T-helper 1 cell (primary cell): ENCODE results near the gene PFKP.
"Not testable (repeated sequence)": the region's sequence is repeated elsewhere in the genome, so short reads cannot be mapped to it uniquely, and the experiment has no call there.

Source experiments
- DNase-seq, 5 donors: peaks; one replicate each; pipeline ENCODE4 v3.0.0-alpha.2; 2012 to 2020

PFKP gene

GRCh38 chr10:3099291-3100092 lies 32.1 kb downstream of the PFKP start:
- DNase-seq: no peak

GRCh38 chr10:3100093-3100792 lies 32.9 kb downstream of the PFKP start:
- no peak for DNase-seq

- no peak for DNase-seq
Measured at GRCh38 chr10:3100856-3101640, 33.7 kb downstream of the PFKP start.

- no peak for DNase-seq
Measured at GRCh38 chr10:3102720-3103427, 35.5 kb downstream of the PFKP start.

- no peak for DNase-seq
Measured at GRCh38 chr10:3103646-3104045, 36.3 kb downstream of the PFKP start.

GRCh38 chr10:3104251-3104918 lies 37.0 kb downstream of the PFKP start:
- DNase-seq: no peak

- no peak for DNase-seq
Measured at GRCh38 chr10:3105166-3105565, 37.8 kb downstream of the PFKP start.

GRCh38 chr10:3105905-3106304 lies 38.6 kb downstream of the PFKP start:
- DNase-seq: no peak

- DNase-seq: not testable (repeated sequence)
Measured at GRCh38 chr10:3106328-3106727, 39.0 kb downstream of the PFKP start.

GRCh38 chr10:3106928-3107425 lies 39.6 kb downstream of the PFKP start:
- no peak for DNase-seq

- no peak for DNase-seq
Measured at GRCh38 chr10:3107426-3107961, 40.1 kb downstream of the PFKP start.

- DNase-seq: no peak
Measured at GRCh38 chr10:3108033-3108432, 40.7 kb downstream of the PFKP start.

GRCh38 chr10:3108575-3109105 lies 41.3 kb downstream of the PFKP start:
- DNase-seq: no peak

- no peak for DNase-seq
Measured at GRCh38 chr10:3109196-3109595, 41.8 kb downstream of the PFKP start.

GRCh38 chr10:3109633-3110032 lies 42.3 kb downstream of the PFKP start:
- no peak for DNase-seq

GRCh38 chr10:3110782-3111620 lies 43.7 kb downstream of the PFKP start:
- DNase-seq: no peak

GRCh38 chr10:3111621-3112163 lies 44.3 kb downstream of the PFKP start:
- no peak for DNase-seq

- no peak for DNase-seq
Measured at GRCh38 chr10:3113343-3113720, 46.0 kb downstream of the PFKP start.

GRCh38 chr10:3115685-3116084 lies 48.3 kb downstream of the PFKP start:
- no peak for DNase-seq

- no peak for DNase-seq
Measured at GRCh38 chr10:3116508-3117100, 49.3 kb downstream of the PFKP start.
